H1 (cell line): Measurements from ENCODE around the gene CACNA1A. TPM values are rescaled to one million over a fixed set of nuclear protein-coding genes. Genes with fewer than 3 reads are reported as not detected.

ENCODE experiments used
- BACH1 ChIP-seq: IDR thresholded peaks from 2 replicates; pipeline ENCODE4 v1.6.1; 2012; ENCODE audit warnings: low read length, improper control_type of control experiment
- BCL11A ChIP-seq, 2 experiments: IDR thresholded peaks; one replicate each; pipeline ENCODE4 v1.6.1; 2011; ENCODE audit warnings: low read depth in 2 of 2, low read length in 2 of 2, mild to moderate bottlenecking in 2 of 2
- CHD1 ChIP-seq: IDR thresholded peaks from 2 replicates; pipeline ENCODE4 v1.6.1; 2012; ENCODE audit warnings: low read depth, low read length, improper control_type of control experiment
- CHD7 ChIP-seq: fragments of 300-600 bp; sonication (generic); IDR thresholded peaks from 2 replicates; pipeline ENCODE4 v1.7.1; 2012; ENCODE audit warnings: low read length, moderate library complexity, mild to moderate bottlenecking, inconsistent platforms; ENCODE audit not compliant: insufficient replicate concordance
- SUZ12 ChIP-seq: fragments of 200-600 bp; sonication (generic); IDR thresholded peaks from 2 replicates; pipeline ENCODE4 v1.6.1; 2012; ENCODE audit warnings: mild to moderate bottlenecking, inconsistent platforms, low read length, moderate library complexity, mixed read lengths
- polyA plus RNA-seq, 7 experiments: library from polyadenylated mRNA; depleted of rRNA in 3 of 7; stranded (reverse) in 5 of 7; unstranded in 2 of 7; fragments of >200 nt in 5 of 7; fragments of 200-250 nt in 2 of 7; gene quantifications; 1 replicate in 5 of 7; 2 replicates in 1 of 7; 4 replicates in 1 of 7; pipeline versions ENCODE4 v1.2.1 to v1.2.3, GENCODE V29; 2011 to 2013; ENCODE audit warnings: missing spikeins in 2 of 7, mixed read lengths in 2 of 7
- total RNA-seq: library from RNA; stranded (reverse); fragmentation: NEBNext Ultra II Directional; extraction: Animal tissue kit (Norgen Biotek cat#: 25700); gene quantifications from 2 replicates; pipeline ENCODE4 v1.2.1, GENCODE V29; 2021

CACNA1A gene
- total and polyA plus RNA-seq, 2 of the 8 experiments (the other 6 are each of a cell fraction or from before 2014, with no cell fraction given) = 10.7 to 25.3 TPM

- TF ChIP-seq CHD7 (no peak), SUZ12 (no peak), BACH1 (no peak), BCL11A (IDR thresholded peaks at IDR 0.05; ENCODE audit: low read depth in 2 of 2, low read length in 2 of 2) (no peak), CHD1 (no peak)
Measured at GRCh38 chr19:13370948-13371347, 135.3 kb downstream of the CACNA1A start (continued).
